HG03103 (cell line): ENCODE results near the gene NCAPD2.

Source experiments
- ATAC-seq: cut with Tn5 transposase; IDR thresholded peaks from one replicate; pipeline ENCODE4 v1.9.1; 2021; ENCODE audit warnings: low read depth; ENCODE audit not compliant: unreplicated experiment

Gene NCAPD2

GRCh38 chr12:6569312-6569711, 75.4 kb downstream of the NCAPD2 start:
- ATAC-seq, result no peak

GRCh38 chr12:6569786-6570185, 75.9 kb downstream of the NCAPD2 start:
- ATAC-seq, result no peak

DNA sequence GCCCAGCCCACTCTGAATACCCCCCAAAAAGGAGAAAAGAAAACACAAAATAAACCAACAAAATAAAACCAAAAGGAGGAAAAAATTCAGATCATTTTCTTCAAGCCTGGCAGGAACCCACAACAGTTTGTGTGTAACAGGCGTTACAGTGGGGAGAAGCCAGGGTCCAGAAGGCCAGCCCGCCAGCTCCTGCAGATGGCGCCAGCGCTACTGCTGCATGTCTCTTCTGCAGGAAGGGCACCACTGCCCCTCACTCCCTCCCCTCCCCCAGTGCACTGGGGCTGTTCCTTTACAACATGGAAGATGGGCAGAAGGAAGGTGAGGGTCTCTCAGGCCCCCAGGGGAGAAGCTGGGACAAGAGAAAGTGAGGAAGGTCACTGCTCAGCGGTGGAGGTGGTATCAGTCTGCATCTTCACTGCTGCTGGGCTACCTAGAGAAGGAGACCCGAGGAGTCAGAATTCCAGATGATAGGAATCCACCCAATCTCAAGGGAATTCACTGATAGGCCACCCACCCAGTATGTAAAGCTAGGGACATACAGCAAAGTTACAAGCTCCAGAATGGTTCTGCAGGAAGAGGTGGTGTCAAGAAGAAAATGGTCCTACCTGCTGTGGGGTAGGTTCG, 76.5 kb downstream of the NCAPD2 start:
- no peak for ATAC-seq

GRCh38 chr12:6573001-6573400, 79.1 kb downstream of the NCAPD2 start:
- ATAC-seq, result no peak

GRCh38 chr12:6574576-6575295, 80.8 kb downstream of the NCAPD2 start:
- ATAC-seq, result no peak

DNA sequence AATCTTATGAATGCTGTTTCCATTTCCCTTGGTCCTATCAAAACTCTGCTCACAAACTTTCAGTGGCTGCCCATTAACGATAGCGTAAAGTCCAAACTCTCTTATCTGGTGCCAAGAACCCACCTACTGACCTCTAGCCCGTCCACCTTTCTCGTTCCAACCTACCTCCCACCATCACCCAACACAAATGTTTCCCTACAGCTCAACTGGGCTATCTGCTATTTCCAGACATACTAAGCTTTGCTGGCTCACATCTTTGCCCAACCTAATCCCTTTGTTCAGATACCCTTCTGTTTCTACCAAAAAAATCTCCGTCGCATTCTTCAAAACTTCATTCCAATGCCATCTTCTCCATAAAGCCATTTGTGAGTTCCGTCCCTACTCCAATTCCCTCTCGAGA, 81.7 kb downstream of the NCAPD2 start:
- no peak for ATAC-seq
